Measurements from ENCODE around the gene PRKAG2.

- TF ChIP-seq POLR2A (IDR thresholded peaks at IDR 0.05; ENCODE audit: low read depth, low read length) (no peak), POLR2AphosphoS5 (IDR thresholded peaks at IDR 0.05; ENCODE audit: low read depth, low read length) (no peak)
Observed at GRCh38 chr7:151905353-151905752, 28.4 kb upstream of the PRKAG2 start.

Measured in GM12891 (cell line).